Endodermal cell (in vitro differentiated cells): Measurements from ENCODE around the gene COL21A1. TPM values are rescaled to one million over a fixed set of nuclear protein-coding genes. Genes with fewer than 3 reads are reported as not detected.

ENCODE experiments used
- DNase-seq: peaks from one replicate; pipeline ENCODE4 v3.0.0-alpha.2; 2017
- H3K27ac ChIP-seq: 2 replicates; pipeline ENCODE4 v1.5.1; 2013; ENCODE audit warnings: mild to moderate bottlenecking, low read depth, low read length, moderate library complexity
- H3K27me3 ChIP-seq: 2 replicates; pipeline ENCODE4 v1.6.1; 2013; ENCODE audit warnings: mild to moderate bottlenecking, low read length, moderate library complexity; ENCODE audit not compliant: insufficient read depth, control insufficient read depth, poor library complexity, severe bottlenecking
- H3K36me3 ChIP-seq: 2 replicates; pipeline ENCODE4 v1.7.0; 2013; ENCODE audit warnings: mild to moderate bottlenecking, low read length, moderate library complexity; ENCODE audit not compliant: control insufficient read depth, insufficient read depth
- H3K4me1 ChIP-seq: one replicate; pipeline ENCODE4 v1.7.0; 2013; ENCODE audit warnings: low read length; ENCODE audit not compliant: control insufficient read depth, insufficient read depth
- H3K4me3 ChIP-seq: 2 replicates; pipeline ENCODE4 v1.5.1; 2013; ENCODE audit warnings: mild to moderate bottlenecking, low read length, moderate library complexity
- H3K9ac ChIP-seq: 2 replicates; pipeline ENCODE4 v1.6.1; 2013; ENCODE audit warnings: mild to moderate bottlenecking, low read length, moderate library complexity; ENCODE audit not compliant: poor library complexity, severe bottlenecking; ENCODE audit errors: extremely low read depth
- H3K9me3 ChIP-seq: 2 replicates; pipeline ENCODE4 v1.6.1; 2013; ENCODE audit warnings: mild to moderate bottlenecking, low read length, moderate library complexity; ENCODE audit not compliant: control insufficient read depth
- H3K27ac Mint-ChIP-seq: 2 replicates; pipeline ENCODE4 v1.8.0; 2020; ENCODE audit warnings: mixed read lengths
- H3K27me3 Mint-ChIP-seq: 2 replicates; pipeline ENCODE4 v1.8.0; 2021; ENCODE audit warnings: mild to moderate bottlenecking, mixed read lengths; ENCODE audit not compliant: insufficient read depth
- H3K36me3 Mint-ChIP-seq: 2 replicates; pipeline ENCODE4 v1.8.0; 2020; ENCODE audit warnings: low read depth, mixed read lengths
- H3K4me1 Mint-ChIP-seq: 2 replicates; pipeline ENCODE4 v1.8.0; 2020; ENCODE audit warnings: mixed read lengths
- H3K4me3 Mint-ChIP-seq: 2 replicates; pipeline ENCODE4 v1.8.0; 2020; ENCODE audit warnings: mild to moderate bottlenecking, moderate library complexity, mixed read lengths
- H3K9me3 Mint-ChIP-seq: 2 replicates; pipeline ENCODE4 v1.8.0; 2020; ENCODE audit warnings: mild to moderate bottlenecking, mixed read lengths
- CTCF ChIP-seq: fragments of 200-600 bp; sonication (generic); conservative IDR thresholded peaks from 2 replicates; pipeline ENCODE4 v1.5.0; 2021; ENCODE audit warnings: antibody characterized with exemption, mild to moderate bottlenecking
- WGBS, 2 experiments: methylation state at CpG; one replicate each; pipeline versions ENCODE4 v1.1.5 to v1.1.7; 2013; ENCODE audit warnings: missing lambda C conversion rate in 2 of 2, mixed read lengths in 1 of 2; ENCODE audit not compliant: insufficient coverage in 1 of 2, insufficient read length in 1 of 2; 5-methylcytosine and 5-hydroxymethylcytosine counted together
- total RNA-seq, 2 donors: library from RNA; stranded (reverse); fragmentation: NEBNext Ultra II Directional in 1 of 2; extraction: Animal tissue kit (Norgen Biotek cat#: 25700) in 1 of 2; gene quantifications; 2 replicates in 1 of 2; 3 replicates in 1 of 2; pipeline ENCODE4 v1.2.1, GENCODE V29; 2021

The COL21A1 gene
- total RNA-seq, 2 donors from 2014 or later, result 0.71 to 1.9 TPM

- Histone ChIP-seq H3K9me3 (no peaks in the 10 kb centered on the region), H3K4me3 (no peak overlapping the region), H3K36me3 (no peaks in the 10 kb centered on the region), H3K27me3 (peaks cover 25% of the 10 kb centered on the region), H3K4me1 (no peaks in the 10 kb centered on the region), H3K27ac (no peak overlapping the region), H3K9ac (no peak overlapping the region)
- no peak for TF ChIP-seq CTCF
- Mint-ChIP-seq H3K9me3 (no peaks in the 10 kb centered on the region), H3K27me3 (peaks cover 2% of the 10 kb centered on the region), H3K27ac (no peak overlapping the region), H3K36me3 (no peaks in the 10 kb centered on the region), H3K4me1 (peaks cover 4% of the 10 kb centered on the region), H3K4me3 (no peak overlapping the region)
- no peak for DNase-seq
- 100% methylated on average over 1 to 2 of the region's 2 CpGs for WGBS, 2 experiments
Observed at GRCh38 chr6:56009636-56010035, 237.7 kb downstream of the COL21A1 start.
